Stimulated activated naive B cell treated with anti-CD40 and anti-IgM and Interleukin-4, amounts not matched to agents 10 μg/mL and 1 μg/mL and 100 μg/mL, for 72 hours (primary cell): ENCODE results near the gene SCTR.

Experiments used
- ATAC-seq, 2 donors: fragments of 150-1000 bp; cut with Tn5 transposase; replicated peaks; 2 replicates each; pipeline ENCODE4 v1.10.0; 2021; ENCODE audit warnings: moderate library complexity in 1 of 2
- DNase-seq: peaks from one replicate; pipeline ENCODE4 v3.0.0; 2021
- H3K27ac Mint-ChIP-seq: one replicate; pipeline ENCODE4 v1.8.0; 2022; ENCODE audit warnings: mild to moderate bottlenecking, mixed read lengths
- H3K27me3 Mint-ChIP-seq, 2 donors: one replicate each; pipeline ENCODE4 v1.8.0; 2022; ENCODE audit warnings: mixed read lengths in 2 of 2
- H3K36me3 Mint-ChIP-seq, 2 donors: one replicate each; pipeline ENCODE4 v1.8.0; 2022; ENCODE audit warnings: mixed read lengths in 2 of 2, mild to moderate bottlenecking in 1 of 2
- H3K4me1 Mint-ChIP-seq, 2 donors: one replicate each; pipeline ENCODE4 v1.8.0; 2022; ENCODE audit warnings: mixed read lengths in 2 of 2, mild to moderate bottlenecking in 1 of 2
- H3K4me3 Mint-ChIP-seq, 2 donors: one replicate each; pipeline ENCODE4 v1.8.0; 2022; ENCODE audit warnings: mild to moderate bottlenecking in 2 of 2, mixed read lengths in 2 of 2, moderate library complexity in 1 of 2
- H3K9me3 Mint-ChIP-seq, 2 donors: one replicate each; pipeline ENCODE4 v1.8.0; 2022; ENCODE audit warnings: mixed read lengths in 2 of 2, mild to moderate bottlenecking in 1 of 2

Gene SCTR

DNA sequence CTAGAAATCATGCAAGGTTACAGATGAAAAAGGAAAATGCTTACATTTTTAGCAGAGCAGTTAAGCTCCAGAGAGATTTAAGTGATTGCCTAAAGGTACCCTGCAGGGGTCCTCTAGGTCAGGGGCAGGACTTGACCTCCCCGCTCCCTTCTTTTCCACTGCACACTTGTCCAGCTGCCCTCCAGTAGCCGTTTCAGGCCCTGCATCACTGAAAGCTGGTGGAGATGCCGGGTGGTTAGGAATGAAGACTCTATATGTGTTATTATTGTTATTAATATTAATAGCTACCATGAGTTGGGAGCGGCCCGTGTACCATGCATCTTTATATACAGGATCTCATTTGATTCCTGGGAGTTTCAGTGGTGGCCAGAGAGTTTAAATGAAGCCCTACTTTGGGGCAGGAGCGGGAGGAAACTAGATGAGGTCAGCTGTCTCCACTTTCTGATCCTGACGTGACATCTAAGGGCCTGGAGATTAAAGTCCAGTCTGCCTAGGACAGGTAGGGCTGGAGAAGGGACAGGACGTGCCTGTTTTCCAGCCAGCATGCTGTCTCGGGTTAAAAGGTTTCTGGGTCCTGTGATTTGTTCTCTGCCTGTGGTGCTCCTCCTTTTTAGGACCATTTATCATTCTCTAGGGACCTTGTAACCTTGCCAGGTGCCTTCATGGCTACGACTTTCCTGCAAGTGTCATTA lies 90.5 kb downstream of the SCTR start:
- ATAC-seq (no peak), DNase-seq (no peak)
- Mint-ChIP-seq H3K36me3 (no peaks in the 10 kb centered on the region), H3K27me3 (peaks cover 61 to 73% of the 10 kb centered on the region in 2 donors), H3K4me3 (no peak overlapping the region), H3K4me1 (peaks cover 12 to 15% of the 10 kb centered on the region in 2 donors), H3K9me3 (no peaks in the 10 kb centered on the region), H3K27ac (no peak overlapping the region)

GRCh38 chr2:119432851-119433522 lies 91.3 kb downstream of the SCTR start:
- no peak for ATAC-seq
- Mint-ChIP-seq H3K4me1 (peaks cover 15 to 17% of the 10 kb centered on the region in 2 donors), H3K9me3 (no peaks in the 10 kb centered on the region), H3K27me3 (peaks cover 61 to 73% of the 10 kb centered on the region in 2 donors), H3K36me3 (no peaks in the 10 kb centered on the region), H3K4me3 (peak overlapping the region in 1 of 2 donors; percentile 55), H3K27ac (peak overlapping the region; percentile 32)
- no peak for DNase-seq

DNA sequence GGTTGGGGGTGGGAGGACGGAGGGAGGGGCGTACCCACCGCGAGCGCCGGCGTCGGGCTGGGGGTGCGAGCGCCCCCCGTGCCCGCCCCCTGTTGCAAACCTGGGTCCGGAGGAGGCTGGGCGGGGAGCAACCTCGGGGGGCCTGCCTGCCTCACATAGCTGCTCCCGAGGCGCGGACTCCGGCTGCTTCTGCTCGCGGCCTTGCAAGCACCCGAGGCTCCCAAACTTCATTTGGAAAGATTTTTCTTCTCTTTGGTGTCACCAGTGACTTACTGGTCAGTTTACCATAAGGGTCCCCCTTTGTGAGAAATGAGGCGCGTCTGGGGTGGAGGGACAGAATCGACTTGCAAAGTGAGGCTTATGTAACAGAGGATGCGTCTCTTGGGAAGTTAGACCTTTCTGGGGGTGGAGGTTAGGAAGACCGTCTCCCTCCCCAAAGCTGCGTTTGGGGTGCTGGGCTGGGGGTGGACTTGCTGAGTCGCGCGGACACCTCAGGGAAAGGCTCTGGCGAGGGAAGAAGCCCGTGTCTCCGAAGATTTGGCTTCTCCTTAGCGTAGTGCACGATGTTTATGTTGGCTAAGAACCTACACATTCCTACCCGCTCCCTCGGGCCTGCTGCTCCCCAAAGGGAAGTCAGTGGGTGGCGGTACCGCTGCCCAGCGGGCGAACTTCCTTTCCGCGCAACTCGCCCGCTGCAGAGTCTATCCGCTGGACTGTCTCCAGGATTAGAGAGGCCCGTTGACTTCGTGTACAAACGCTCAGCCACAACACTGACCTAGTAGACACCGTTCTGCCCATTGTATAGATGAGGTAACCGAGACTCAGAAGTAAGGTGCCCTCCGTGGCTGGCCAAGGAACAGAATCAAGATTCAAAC lies 92.1 kb downstream of the SCTR start:
- H3K4me1 Mint-ChIP-seq = peaks cover 16 to 18% of the 10 kb centered on the region in 2 donors
- H3K9me3 Mint-ChIP-seq = no peaks in the 10 kb centered on the region
- DNase-seq (no peak), ATAC-seq (peak in 1 of 2 donors; percentile 0)
- no peaks in the 10 kb centered on the region for H3K36me3 Mint-ChIP-seq
- H3K4me3 Mint-ChIP-seq = peak overlapping the region; percentile 55 to 57
- peaks cover 64 to 73% of the 10 kb centered on the region in 2 donors for H3K27me3 Mint-ChIP-seq
- no peak overlapping the region for H3K27ac Mint-ChIP-seq

- peaks cover 16 to 18% of the 10 kb centered on the region in 2 donors for H3K4me1 Mint-ChIP-seq
- ATAC-seq (peak; percentile 87 to 90), DNase-seq (peak; percentile 78)
- H3K36me3 Mint-ChIP-seq = no peaks in the 10 kb centered on the region
- peaks cover 68 to 76% of the 10 kb centered on the region in 2 donors for H3K27me3 Mint-ChIP-seq
- peak within 1 kb of the TSS; percentile 84 for H3K27ac Mint-ChIP-seq
- no peaks in the 10 kb centered on the region for H3K9me3 Mint-ChIP-seq
- H3K4me3 Mint-ChIP-seq = peak within 1 kb of the TSS; percentile 72
Observed at GRCh38 chr2:119431155-119431975, 92.9 kb downstream of the SCTR start, which contains the start of gene TMEM37. TMEM37 (plus strand) TSS chr2:119431854; CDS start chr2:119431904, 50 bp downstream.

GRCh38 chr2:119430023-119430498 lies 94.2 kb downstream of the SCTR start:
- peaks cover 65 to 72% of the 10 kb centered on the region in 2 donors for H3K27me3 Mint-ChIP-seq
- no peak overlapping the region for H3K27ac Mint-ChIP-seq
- H3K4me1 Mint-ChIP-seq = peaks cover 18% of the 10 kb centered on the region in 2 donors
- no peak for ATAC-seq
- H3K9me3 Mint-ChIP-seq = no peaks in the 10 kb centered on the region
- no peaks in the 10 kb centered on the region for H3K36me3 Mint-ChIP-seq
- DNase-seq = no peak
- H3K4me3 Mint-ChIP-seq = no peak overlapping the region

DNA sequence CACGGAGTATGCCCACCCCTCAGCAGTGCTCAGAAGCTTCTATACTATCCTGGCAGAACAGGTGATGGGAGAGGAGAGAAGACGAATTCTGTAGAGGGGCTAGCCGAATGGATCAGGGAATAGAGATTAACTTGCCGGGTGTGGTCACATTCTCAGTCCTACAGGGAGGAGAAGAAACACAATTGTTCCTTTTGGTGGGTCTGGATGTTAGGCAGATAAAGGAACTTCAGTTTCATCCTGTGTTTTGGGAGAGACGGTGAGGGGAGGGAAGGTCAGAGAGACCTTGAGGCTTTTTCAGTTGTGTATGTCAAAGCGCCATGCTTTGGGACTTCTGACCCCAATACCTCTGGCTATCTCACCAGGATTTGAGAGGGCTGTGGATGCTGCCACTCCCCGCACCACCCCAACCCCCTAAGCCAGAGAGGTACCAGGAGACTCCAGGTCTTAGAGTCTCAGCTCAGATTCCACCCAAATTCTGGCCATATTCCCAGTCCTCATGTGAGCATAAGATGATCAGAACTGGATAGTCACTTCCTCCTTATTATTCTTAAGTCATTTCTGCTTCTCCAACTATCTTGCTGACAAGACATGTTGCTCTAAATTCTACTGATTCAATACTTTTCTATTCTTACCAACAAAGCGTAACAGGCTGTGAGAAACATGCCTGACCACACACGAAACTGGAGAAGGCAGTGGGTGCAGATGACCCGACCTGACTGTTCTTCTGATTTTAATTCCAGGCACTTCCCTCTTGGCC lies 94.9 kb downstream of the SCTR start:
- Mint-ChIP-seq H3K4me3 (no peak overlapping the region), H3K9me3 (no peaks in the 10 kb centered on the region), H3K4me1 (peaks cover 18% of the 10 kb centered on the region in 2 donors), H3K27me3 (peaks cover 71 to 73% of the 10 kb centered on the region in 2 donors), H3K36me3 (no peaks in the 10 kb centered on the region), H3K27ac (no peak overlapping the region)
- DNase-seq (no peak), ATAC-seq (no peak)

DNA sequence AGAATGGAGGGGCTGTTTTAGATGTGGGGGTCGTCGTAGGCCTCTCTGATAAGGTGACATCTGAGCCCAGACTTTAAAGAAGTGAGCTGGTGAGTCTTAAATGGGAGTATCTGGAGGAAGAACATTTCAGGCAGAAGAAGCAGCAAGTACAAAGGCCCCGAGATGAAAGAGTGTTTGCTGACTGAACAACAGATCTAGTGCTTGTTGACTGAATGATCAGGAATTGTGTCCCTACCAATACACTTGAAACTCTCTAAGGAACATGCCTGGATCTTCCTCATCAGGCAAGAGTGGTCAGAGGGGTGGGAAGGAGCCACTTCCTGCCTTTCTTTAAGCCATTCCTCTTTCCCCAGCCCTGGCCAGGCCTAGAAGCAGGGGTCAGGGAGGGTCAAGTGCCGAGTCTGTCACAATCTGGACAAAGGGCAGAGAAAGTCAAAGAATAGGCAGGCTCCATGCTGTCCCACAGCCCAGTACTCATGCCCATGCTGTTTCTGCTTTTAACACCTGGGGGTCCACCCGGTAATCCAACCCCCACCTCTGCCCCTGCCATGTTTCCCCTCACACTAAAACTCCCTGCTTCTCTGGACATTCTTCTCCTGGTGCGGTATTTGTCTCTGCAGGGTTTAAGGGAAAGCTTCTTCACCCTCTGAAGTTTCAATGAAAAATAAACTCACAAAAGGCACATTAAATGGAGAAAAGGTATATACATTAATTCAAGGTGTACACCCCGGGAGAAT lies 95.6 kb downstream of the SCTR start:
- Mint-ChIP-seq H3K4me1 (peaks cover 18% of the 10 kb centered on the region in 2 donors), H3K4me3 (no peak overlapping the region), H3K27ac (no peak overlapping the region), H3K27me3 (peaks cover 69 to 73% of the 10 kb centered on the region in 2 donors), H3K36me3 (no peaks in the 10 kb centered on the region), H3K9me3 (no peaks in the 10 kb centered on the region)
- no peak for DNase-seq
- no peak for ATAC-seq

DNA sequence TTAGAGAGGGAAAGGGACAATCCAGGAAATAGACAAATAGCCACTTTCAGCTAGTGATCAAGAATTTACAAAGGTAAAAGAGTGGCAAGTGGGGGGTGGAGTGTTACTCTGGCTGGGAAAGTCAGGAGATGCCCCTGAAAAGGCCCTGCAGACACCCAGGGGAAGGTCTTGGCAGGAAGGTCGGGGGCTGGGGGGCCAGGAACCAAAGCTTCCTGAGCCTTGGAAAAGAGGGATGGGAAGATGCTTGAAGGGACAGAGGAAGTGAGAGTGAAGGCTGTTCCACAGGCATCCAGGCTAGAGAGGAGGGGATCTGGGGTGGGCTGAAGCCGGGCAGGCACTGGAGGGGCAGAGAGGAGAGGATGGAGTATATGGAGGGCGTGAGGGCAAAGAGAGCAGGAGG lies 96.5 kb downstream of the SCTR start:
- no peak for DNase-seq
- Mint-ChIP-seq H3K9me3 (no peaks in the 10 kb centered on the region), H3K36me3 (no peaks in the 10 kb centered on the region), H3K4me1 (peaks cover 18% of the 10 kb centered on the region in 2 donors), H3K4me3 (no peak overlapping the region), H3K27me3 (peaks cover 61 to 71% of the 10 kb centered on the region in 2 donors), H3K27ac (no peak overlapping the region)
- ATAC-seq = no peak

GRCh38 chr2:119426801-119427395 lies 97.4 kb downstream of the SCTR start:
- no peak overlapping the region for H3K4me3 Mint-ChIP-seq
- H3K27ac Mint-ChIP-seq = no peak overlapping the region
- H3K36me3 Mint-ChIP-seq = peaks cover 0 to 2% of the 10 kb centered on the region in 2 donors
- H3K4me1 Mint-ChIP-seq = peaks cover 10 to 12% of the 10 kb centered on the region in 2 donors
- ATAC-seq = no peak
- H3K27me3 Mint-ChIP-seq = peaks cover 54 to 70% of the 10 kb centered on the region in 2 donors
- H3K9me3 Mint-ChIP-seq = peaks cover 1 to 2% of the 10 kb centered on the region in 2 donors
- no peak for DNase-seq

DNA sequence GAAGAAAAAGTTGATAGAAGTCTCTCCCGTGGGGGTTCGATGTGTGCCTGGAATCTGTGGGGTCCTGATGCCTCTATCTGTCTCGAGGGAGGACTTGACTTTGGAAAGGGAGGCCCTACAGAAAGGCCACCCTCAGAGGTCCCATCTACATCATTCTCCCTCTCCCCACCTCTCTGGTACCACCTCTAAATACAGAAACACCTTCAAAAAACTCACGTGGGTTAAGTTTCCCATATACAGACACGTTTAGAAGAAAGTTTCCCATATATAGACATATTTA lies 97.9 kb downstream of the SCTR start:
- Mint-ChIP-seq H3K27me3 (peaks cover 60 to 75% of the 10 kb centered on the region in 2 donors), H3K36me3 (peaks cover 0 to 6% of the 10 kb centered on the region in 2 donors), H3K4me3 (no peak overlapping the region), H3K4me1 (peaks cover 10 to 11% of the 10 kb centered on the region in 2 donors), H3K27ac (no peak overlapping the region), H3K9me3 (peaks cover 6 to 7% of the 10 kb centered on the region in 2 donors)
- no peak for ATAC-seq
- no peak for DNase-seq

GRCh38 chr2:119425620-119426395 lies 98.5 kb downstream of the SCTR start:
- peaks cover 8 to 11% of the 10 kb centered on the region in 2 donors for H3K4me1 Mint-ChIP-seq
- peaks cover 7 to 8% of the 10 kb centered on the region in 2 donors for H3K9me3 Mint-ChIP-seq
- peaks cover 0 to 6% of the 10 kb centered on the region in 2 donors for H3K36me3 Mint-ChIP-seq
- H3K27ac Mint-ChIP-seq = no peak overlapping the region
- DNase-seq = no peak
- peaks cover 60 to 81% of the 10 kb centered on the region in 2 donors for H3K27me3 Mint-ChIP-seq
- no peak for ATAC-seq
- H3K4me3 Mint-ChIP-seq = no peak overlapping the region

- DNase-seq = no peak
- H3K36me3 Mint-ChIP-seq = peaks cover 0 to 6% of the 10 kb centered on the region in 2 donors
- H3K4me1 Mint-ChIP-seq = peaks cover 6% of the 10 kb centered on the region in 2 donors
- H3K27me3 Mint-ChIP-seq = peaks cover 64 to 83% of the 10 kb centered on the region in 2 donors
- H3K27ac Mint-ChIP-seq = no peak overlapping the region
- no peak for ATAC-seq
- no peak overlapping the region for H3K4me3 Mint-ChIP-seq
- H3K9me3 Mint-ChIP-seq = peaks cover 7 to 8% of the 10 kb centered on the region in 2 donors
Observed at GRCh38 chr2:119425119-119425405, 99.2 kb downstream of the SCTR start.
